ENCODE measurements around the gene CELSR2. TPM values are rescaled to one million over a fixed set of nuclear protein-coding genes. Genes with fewer than 3 reads are reported as not detected.

CELSR2 gene
- total and polyA plus RNA-seq, 2 of the 8 experiments (the other 6 are each of a cell fraction or from before 2014, with no cell fraction given), result 12.0 to 27.7 TPM

GRCh38 chr1:109262231-109263055, 13.1 kb downstream of the CELSR2 start:
- H2BK20ac ChIP-seq (ENCODE audit: low read length), result no peak overlapping the region
- no peak overlapping the region for H3K18ac ChIP-seq (ENCODE audit: extremely low read depth, low read length)
- H2AK5ac ChIP-seq (ENCODE audit: low read depth, low read length), result no peak overlapping the region
- H3K4me3 ChIP-seq (ENCODE audit: extremely low read depth in 1 of 4, insufficient read depth in 2 of 4, low read depth in 3 of 4, low read length in 4 of 4), result no peak overlapping the region
- H3K56ac ChIP-seq (replicated peaks; ENCODE audit: insufficient read length, low read depth, low read length), result no peak overlapping the region
- H2BK12ac ChIP-seq (ENCODE audit: low read depth, low read length), result no peak overlapping the region; the same call in 1 of the 2 replicates
- H3K14ac ChIP-seq (ENCODE audit: insufficient read length), result no peak overlapping the region
- H3K36me3 ChIP-seq (ENCODE audit: control insufficient read depth in 2 of 4, insufficient read depth in 4 of 4, low read length in 3 of 4), result peaks cover 7 to 23% (median 15%) of the 10 kb centered on the region in 4 experiments; a peak in 5 of 8 replicates
- 0 out of 2 replicates have a peak overlapping the region, but pooled peaks have one; percentile 18 for H2BK5ac ChIP-seq (ENCODE audit: low read depth, low read length)
- no peak overlapping the region for H4K5ac ChIP-seq (ENCODE audit: insufficient read length, low read depth, low read length)
- no peak overlapping the region for H3K9ac ChIP-seq (replicated peaks in 1 of 4; ENCODE audit: extremely low read depth in 1 of 4, low read depth in 3 of 4, low read length in 3 of 4)
- H3K4ac ChIP-seq (replicated peaks; ENCODE audit: insufficient read length, low read depth, low read length), result no peak overlapping the region
- H4K91ac ChIP-seq (replicated peaks; ENCODE audit: insufficient read length, low read length), result peak overlapping the region; percentile 36
- 0 out of 4 replicates have a peak, but pooled peaks cover 0 to 2% of the 10 kb centered on the region in 2 experiments for H3K79me2 ChIP-seq (ENCODE audit: control insufficient read depth in 1 of 2, insufficient read depth in 2 of 2, low read length in 2 of 2)
- H3K4me1 ChIP-seq (replicated peaks in 1 of 4; ENCODE audit: control insufficient read depth in 3 of 4, insufficient read depth in 4 of 4, low read length in 3 of 4), result peaks cover 0 to 11% (median 3%) of the 10 kb centered on the region in 4 experiments; a peak in 4 of 7 replicates
- 90% methylated on average over 21 of the region's 22 CpGs; no CpG with 5 or more reads in 1 of the 2 experiments for WGBS, 2 experiments (ENCODE audit: extremely low coverage in 1 of 2, insufficient coverage in 1 of 2, insufficient read length in 1 of 2, insufficient replicate concordance in 2 of 2, low coverage in 1 of 2, low lambda C conversion rate in 2 of 2, missing lambda C conversion rate in 1 of 2)
- H4K8ac ChIP-seq (ENCODE audit: extremely low read depth, insufficient read depth, low read length), result peak overlapping the region; percentile 78; the same call in 1 of the 2 replicates
- no peaks in the 10 kb centered on the region for H3K9me3 ChIP-seq (ENCODE audit: insufficient read depth in 2 of 2, low read depth in 1 of 2, low read length in 1 of 2)
- no peaks in the 10 kb centered on the region for H3K23me2 ChIP-seq (ENCODE audit: low read depth, low read length)
- no peak overlapping the region for H3K27ac ChIP-seq (ENCODE audit: low read depth, low read length)
- H2BK15ac ChIP-seq (ENCODE audit: low read length), result no peak overlapping the region
- H3K4me2 ChIP-seq (ENCODE audit: insufficient read depth in 1 of 2, low read depth in 2 of 2, low read length in 2 of 2), result no peak overlapping the region
- POLR2A ChIA-PET (ENCODE audit: partially characterized antibody), result interaction anchor here (0.7 to 1.8 kb wide), 4 partner anchors 15 to 163 kb away, joined by 3 to 5 read pairs (median 3); no protein-coding TSS in a partner anchor
- H3K27me3 ChIP-seq (replicated peaks in 1 of 4; ENCODE audit: control insufficient read depth in 3 of 4, extremely low read depth in 1 of 4, insufficient read depth in 3 of 4, low read length in 3 of 4), result no peaks in the 10 kb centered on the region
- peaks cover 0 to 7% of the 10 kb centered on the region in 2 experiments for H4K20me1 ChIP-seq (replicated peaks in 1 of 2; ENCODE audit: control insufficient read depth in 1 of 2, insufficient read depth in 2 of 2, low read length in 2 of 2)
- DNase-seq (ENCODE audit: low read depth in 1 of 2, low spot score in 2 of 2), result no peak
- H2AFZ ChIP-seq (ENCODE audit: low read length), result no peak overlapping the region
- FAIRE-seq, result no peak
- H3K79me1 ChIP-seq (ENCODE audit: low read depth, low read length), result no peaks in the 10 kb centered on the region
- CTCF ChIA-PET (ENCODE audit: partially characterized antibody), result interaction anchor here (0.6 to 8.5 kb wide), 19 partner anchors 8 to 270 kb away, joined by 3 to 95 read pairs (median 6); partner anchors contain the start of gene SORT1
- no peak overlapping the region for H3K23ac ChIP-seq (ENCODE audit: insufficient read length)
- H2BK120ac ChIP-seq (replicated peaks; ENCODE audit: low read depth, low read length), result no peak overlapping the region
- TF ChIP-seq TCF12 (IDR thresholded peaks at IDR 0.05; ENCODE audit: low read depth, low read length), result no peak
- TF ChIP-seq RFX5 (IDR thresholded peaks at IDR 0.05; ENCODE audit: borderline replicate concordance, low read depth, low read length), result no peak
- TF ChIP-seq CREB1 (IDR thresholded peaks at IDR 0.05), result no peak
- TF ChIP-seq FOSL1 (IDR thresholded peaks at IDR 0.05; ENCODE audit: insufficient read depth, low read depth, low read length), result no peak
- TF ChIP-seq BRCA1 (IDR thresholded peaks at IDR 0.05; ENCODE audit: low read depth, low read length), result no peak
- TF ChIP-seq CTBP2 (IDR thresholded peaks at IDR 0.05; ENCODE audit: borderline replicate concordance, insufficient read depth, insufficient read length, low read length), result no peak
- no peak for TF ChIP-seq KDM1A (IDR thresholded peaks at IDR 0.05; ENCODE audit: borderline replicate concordance, low read length)
- no peak for TF ChIP-seq E2F6 (IDR thresholded peaks at IDR 0.05)
- TF ChIP-seq TBP (IDR thresholded peaks at IDR 0.05; ENCODE audit: low read depth, low read length), result no peak
- no peak for TF ChIP-seq ZNF274 (IDR thresholded peaks at IDR 0.05; ENCODE audit: borderline replicate concordance, extremely low read depth, low read length)

All from H1 (cell line).